GM12878 (cell line): ENCODE results near the gene ADM. TPM values are rescaled to one million over a fixed set of nuclear protein-coding genes. Genes with fewer than 3 reads are reported as not detected.

Experiments used
- CREB1 ChIP-seq: IDR thresholded peaks from 2 replicates; pipeline ENCODE4 v1.6.1; 2012; ENCODE audit warnings: low read depth, mild to moderate bottlenecking, inconsistent platforms
- CREM ChIP-seq: IDR thresholded peaks from 2 replicates; pipeline ENCODE4 v1.6.1; 2014; ENCODE audit warnings: antibody characterized with exemption, low read depth
- E2F8 ChIP-seq: fragments of 450-650 bp; IDR thresholded peaks from 2 replicates; pipeline ENCODE4 v1.6.1; 2018; ENCODE audit warnings: mild to moderate bottlenecking, low read depth, moderate library complexity; ENCODE audit not compliant: partially characterized antibody
- GABPA ChIP-seq: IDR thresholded peaks from 2 replicates; pipeline ENCODE4 v1.6.1; 2014; ENCODE audit warnings: antibody characterized with exemption, low read depth, mild to moderate bottlenecking, inconsistent platforms
- HDGF ChIP-seq: fragments of 450-650 bp; IDR thresholded peaks from 2 replicates; pipeline ENCODE4 v1.6.1; 2016; ENCODE audit warnings: antibody characterized with exemption
- IKZF1 ChIP-seq: fragments of 450-650 bp; conservative IDR thresholded peaks from 2 replicates; pipeline ENCODE4 v1.6.1; 2017; ENCODE audit warnings: antibody characterized with exemption, mild to moderate bottlenecking
- IRF5 ChIP-seq: fragments of 450-650 bp; IDR thresholded peaks from 2 replicates; pipeline ENCODE4 v1.6.1; 2017; ENCODE audit warnings: borderline replicate concordance
- MEF2A ChIP-seq: IDR thresholded peaks from 2 replicates; pipeline ENCODE4 v1.6.1; 2011; ENCODE audit warnings: low read depth, mild to moderate bottlenecking, low read length, moderate library complexity; ENCODE audit not compliant: insufficient read depth
- MEF2B ChIP-seq: fragments of 450-650 bp; IDR thresholded peaks from 2 replicates; pipeline ENCODE4 v1.6.1; 2018; ENCODE audit warnings: mild to moderate bottlenecking, moderate library complexity; ENCODE audit not compliant: partially characterized antibody, poor library complexity, severe bottlenecking
- MTA3 ChIP-seq: IDR thresholded peaks from 2 replicates; pipeline ENCODE4 v1.6.1; 2012; ENCODE audit warnings: low read length, inconsistent platforms, borderline replicate concordance
- NFIC ChIP-seq: IDR thresholded peaks from 2 replicates; pipeline ENCODE4 v1.6.1; 2012; ENCODE audit warnings: low read depth, mild to moderate bottlenecking, inconsistent platforms, low read length, moderate library complexity
- NRF1 ChIP-seq: conservative IDR thresholded peaks from 2 replicates; pipeline ENCODE4 v1.6.1; 2011; ENCODE audit warnings: mild to moderate bottlenecking, low read depth, low read length, improper control_type of control experiment
- RUNX3 ChIP-seq: IDR thresholded peaks from 2 replicates; pipeline ENCODE4 v1.6.1; 2012; ENCODE audit warnings: low read length, inconsistent platforms
- SIN3A ChIP-seq: IDR thresholded peaks from 2 replicates; pipeline ENCODE4 v1.6.1; 2012; ENCODE audit warnings: low read depth, low read length, improper control_type of control experiment
- SIX5 ChIP-seq: IDR thresholded peaks from 2 replicates; pipeline ENCODE4 v1.6.1; 2011; ENCODE audit warnings: mild to moderate bottlenecking, low read depth, low read length, moderate library complexity; ENCODE audit not compliant: severe bottlenecking
- SREBF1 ChIP-seq: IDR thresholded peaks from 2 replicates; pipeline ENCODE4 v1.6.1; 2012; ENCODE audit warnings: mild to moderate bottlenecking, low read length
- SRF ChIP-seq, 2 experiments: IDR thresholded peaks; 2 replicates each; pipeline ENCODE4 v1.6.1; 2011; ENCODE audit warnings: low read depth in 2 of 2, low read length in 2 of 2, mild to moderate bottlenecking in 1 of 2, moderate library complexity in 1 of 2
- STAT1 ChIP-seq: fragments of 450-650 bp; conservative IDR thresholded peaks from 2 replicates; pipeline ENCODE4 v1.6.1; 2014; ENCODE audit warnings: antibody characterized with exemption, mild to moderate bottlenecking
- ZBED1 ChIP-seq: IDR thresholded peaks from 2 replicates; pipeline ENCODE4 v1.6.1; 2016; ENCODE audit warnings: borderline replicate concordance
- ZBTB33 ChIP-seq: fragments of 450-650 bp; IDR thresholded peaks from 2 replicates; pipeline ENCODE4 v1.6.1; 2017; ENCODE audit warnings: mild to moderate bottlenecking
- ZNF274 ChIP-seq: IDR thresholded peaks from one replicate; pipeline ENCODE4 v1.8.0; 2011; ENCODE audit not compliant: insufficient read length, insufficient read depth
- polyA plus RNA-seq, 11 experiments: library from polyadenylated mRNA; depleted of rRNA in 4 of 11; unstranded in 6 of 11; stranded (reverse) in 5 of 11; fragments of >200 nt; fragmentation: Nextera tagmentation in 4 of 11; fragmentation: Illumina TruSeq in 1 of 11; extraction: Ambion mirVana in 4 of 11; extraction: Trizol in 1 of 11; gene quantifications; 1 replicate in 1 of 11; 2 replicates in 10 of 11; pipeline versions ENCODE4 v1.2.1 to v1.2.3, GENCODE V29; 2011 to 2016; ENCODE audit warnings: inconsistent platforms in 2 of 11, missing spikeins in 2 of 11, low read depth in 1 of 11
- total RNA-seq, 4 experiments: library from RNA; depleted of rRNA in 3 of 4; stranded (reverse); fragments of >200 nt in 3 of 4; fragmentation: Illumina TruSeq in 1 of 4; extraction: Trizol in 1 of 4; gene quantifications; 2 replicates each; pipeline versions ENCODE4 v1.2.1 to v1.2.3, GENCODE V29; 2013 to 2021
- TF ChIP-seq, protein P1 (sequence below): fragments of 450-650 bp; IDR thresholded peaks from 2 replicates; pipeline ENCODE4 v1.6.1; 2018; ENCODE audit warnings: borderline replicate concordance, mild to moderate bottlenecking; ENCODE audit not compliant: partially characterized antibody

The ADM gene
- total and polyA plus RNA-seq, 10 of the 15 experiments (the other 5 are each of a cell fraction or from before 2014, with no cell fraction given): 0.11 to 4.2 (median 0.21) TPM; not detected in 7

DNA sequence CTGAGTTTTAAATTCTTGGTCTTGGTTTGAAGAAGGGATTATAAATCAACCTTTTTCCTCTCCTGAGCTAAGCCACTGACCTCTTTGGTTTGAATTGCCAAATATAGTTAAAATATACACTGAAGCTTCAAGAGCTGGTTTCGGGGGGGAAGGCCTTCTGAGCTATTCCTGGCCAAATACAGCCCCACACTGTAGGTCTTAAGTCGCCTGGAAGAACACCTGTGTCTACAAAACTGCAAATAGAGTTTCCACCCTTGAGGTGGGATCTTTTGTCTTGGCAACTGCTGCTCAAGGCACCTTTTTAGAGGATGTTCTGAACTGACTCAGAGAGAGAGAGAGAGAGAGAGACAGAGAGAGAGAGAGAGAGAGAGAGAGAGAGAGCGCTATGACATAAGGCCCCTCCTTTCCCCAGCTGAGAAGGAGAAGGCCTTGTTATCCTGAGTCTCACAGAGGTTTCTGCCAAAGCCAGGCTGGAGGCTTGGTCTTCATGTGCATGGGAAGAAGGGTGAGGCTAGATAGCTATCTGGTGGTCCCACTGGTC is 5.5 kb downstream of the ADM start (continued):
- TF ChIP-seq ZBTB33 (peak; percentile 92), E2F8 (no peak), GABPA (no peak), SIX5 (no peak), SREBF1 (no peak), IRF5 (no peak), NFIC (peak; percentile 35; the same call in 1 of the 2 replicates), CREM (peak; percentile 66; the same call in 1 of the 2 replicates), MTA3 (peak; percentile 89; the same call in 1 of the 2 replicates), SRF (IDR thresholded peaks at IDR 0.05; ENCODE audit: low read depth in 2 of 2, low read length in 2 of 2) (peak in 1 of 2 experiments; percentile 81; a peak in 1 of 4 replicates), CREB1 (0 out of 2 replicates have a peak, but pooled peaks have one; percentile 31), ZNF274 (no peak), MEF2B (no peak), RUNX3 (peak; percentile 64), IKZF1 (peak; percentile 29; the same call in 1 of the 2 replicates), HDGF (no peak), NRF1 (no peak), SIN3A (no peak), MEF2A (peak; percentile 87), ZBED1 (0 out of 2 replicates have a peak, but pooled peaks have one; percentile 24), STAT1 (no peak)
- TF ChIP-seq, protein P1, sequence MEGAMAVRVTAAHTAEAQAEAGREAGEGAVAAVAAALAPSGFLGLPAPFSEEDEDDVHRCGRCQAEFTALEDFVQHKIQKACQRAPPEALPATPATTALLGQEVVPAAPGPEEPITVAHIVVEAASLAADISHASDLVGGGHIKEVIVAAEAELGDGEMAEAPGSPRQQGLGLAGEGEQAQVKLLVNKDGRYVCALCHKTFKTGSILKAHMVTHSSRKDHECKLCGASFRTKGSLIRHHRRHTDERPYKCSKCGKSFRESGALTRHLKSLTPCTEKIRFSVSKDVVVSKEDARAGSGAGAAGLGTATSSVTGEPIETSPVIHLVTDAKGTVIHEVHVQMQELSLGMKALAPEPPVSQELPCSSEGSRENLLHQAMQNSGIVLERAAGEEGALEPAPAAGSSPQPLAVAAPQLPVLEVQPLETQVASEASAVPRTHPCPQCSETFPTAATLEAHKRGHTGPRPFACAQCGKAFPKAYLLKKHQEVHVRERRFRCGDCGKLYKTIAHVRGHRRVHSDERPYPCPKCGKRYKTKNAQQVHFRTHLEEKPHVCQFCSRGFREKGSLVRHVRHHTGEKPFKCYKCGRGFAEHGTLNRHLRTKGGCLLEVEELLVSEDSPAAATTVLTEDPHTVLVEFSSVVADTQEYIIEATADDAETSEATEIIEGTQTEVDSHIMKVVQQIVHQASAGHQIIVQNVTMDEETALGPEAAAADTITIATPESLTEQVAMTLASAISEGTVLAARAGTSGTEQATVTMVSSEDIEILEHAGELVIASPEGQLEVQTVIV: no peak
